GM12878 (cell line): ENCODE data around the gene CD2BP2. TPM values are rescaled to one million over a fixed set of nuclear protein-coding genes. Genes with fewer than 3 reads are reported as not detected.

Source experiments
- ATAC-seq: fragments of 200-7000 bp; cut with Tn5 transposase; 3 replicates; pipeline ENCODE4 v1.9.1; 2020; ENCODE audit warnings: mild to moderate bottlenecking, moderate library complexity
- BruUV-seq: library from RNA; stranded (reverse); fragments of 400-500 nt; replicated peaks from 2 replicates; lab custom pipeline; 2021; lab: Mats Ljungman, UMichigan
- CTCF ChIA-PET: fragments of 300-600 bp; sonication (Branson Sonifier 250); formaldehyde crosslinking; extraction: SDS; loops from one replicate; lab custom pipeline; 2021; ENCODE audit warnings: inconsistent platforms; lab: Yijun Ruan, JAX
- POLR2A ChIA-PET: fragments of 350-600 bp; formaldehyde crosslinking; extraction: SDS; loops from one replicate; lab custom pipeline; 2021; ENCODE audit warnings: inconsistent platforms; lab: Charles Lee
- RAD21 ChIA-PET: fragments of 300-600 bp; sonication (Branson Sonifier 250); formaldehyde crosslinking; loops from one replicate; lab custom pipeline; 2023; ENCODE audit warnings: antibody characterized with exemption; ENCODE audit not compliant: unreplicated experiment; lab: Charles Lee
- SMC1A ChIA-PET: fragments of 300-600 bp; sonication (Branson Sonifier 250); formaldehyde crosslinking; loops from one replicate; lab custom pipeline; 2023; ENCODE audit not compliant: unreplicated experiment, uncharacterized antibody; lab: Charles Lee
- DNase-seq: peaks from one replicate; pipeline ENCODE4 v3.0.0-alpha.2; 2011; ENCODE audit warnings: low read depth, low spot score
- FAIRE-seq: peaks from 3 replicates; lab custom pipeline; 2011; peaks lifted over from hg19 to GRCh38; lab: Jason Lieb, UNC
- H2AFZ ChIP-seq: 2 replicates; pipeline ENCODE4 v1.6.0; 2011; ENCODE audit warnings: low read depth, low read length, control low read depth; ENCODE audit not compliant: control insufficient read depth
- H3K27ac ChIP-seq: 2 replicates; pipeline ENCODE4 v1.5.1; 2011; ENCODE audit warnings: control low read depth; ENCODE audit not compliant: control insufficient read depth, insufficient read depth
- H3K27me3 ChIP-seq, 2 experiments: replicated peaks in 1 of 2; 2 replicates each; pipeline versions ENCODE4 v1.6.0 to v1.6.1; 2011; ENCODE audit warnings: low read length in 1 of 2; ENCODE audit not compliant: control insufficient read depth in 2 of 2, insufficient read depth in 2 of 2
- H3K36me3 ChIP-seq, 2 experiments: 2 replicates each; pipeline ENCODE4 v1.5.1; 2011; ENCODE audit warnings: low read length in 1 of 2; ENCODE audit not compliant: control insufficient read depth in 2 of 2, insufficient read depth in 2 of 2
- H3K4me1 ChIP-seq: 2 replicates; pipeline ENCODE4 v1.6.1; 2011; ENCODE audit warnings: mild to moderate bottlenecking, low read length, moderate library complexity, mixed read lengths; ENCODE audit not compliant: control insufficient read depth, insufficient read depth
- H3K4me2 ChIP-seq: 2 replicates; pipeline ENCODE4 v1.6.0; 2011; ENCODE audit warnings: control low read depth; ENCODE audit not compliant: control insufficient read depth, insufficient read depth
- H3K4me3 ChIP-seq: fragments of 200-600 bp; sonication (generic); 2 replicates; pipeline ENCODE4 v1.5.1; 2016
- H3K79me2 ChIP-seq: 2 replicates; pipeline ENCODE4 v1.6.0; 2011; ENCODE audit warnings: low read length; ENCODE audit not compliant: control insufficient read depth, insufficient read depth
- H3K9ac ChIP-seq: 2 replicates; pipeline ENCODE4 v1.8.0; 2011; ENCODE audit warnings: low read length, control low read depth, mixed read lengths; ENCODE audit not compliant: control insufficient read depth, insufficient read depth
- H3K9me3 ChIP-seq: replicated peaks from 3 replicates; pipeline ENCODE4 v1.5.1; 2011; ENCODE audit warnings: mild to moderate bottlenecking, low read length; ENCODE audit not compliant: control insufficient read depth, insufficient read depth
- H4K20me1 ChIP-seq: 2 replicates; pipeline ENCODE4 v1.6.0; 2011; ENCODE audit not compliant: control insufficient read depth, insufficient read depth
- CREM ChIP-seq: IDR thresholded peaks from 2 replicates; pipeline ENCODE4 v1.6.1; 2014; ENCODE audit warnings: antibody characterized with exemption, low read depth
- ESRRA ChIP-seq: IDR thresholded peaks from 2 replicates; pipeline ENCODE4 v1.6.1; 2012; ENCODE audit warnings: mild to moderate bottlenecking, low read length, improper control_type of control experiment
- EZH2 ChIP-seq: IDR thresholded peaks from 2 replicates; pipeline ENCODE4 v1.6.1; 2012; ENCODE audit warnings: low read depth, mild to moderate bottlenecking, control low read depth, inconsistent platforms, low read length, borderline replicate concordance; ENCODE audit not compliant: control insufficient read depth
- FOS ChIP-seq: IDR thresholded peaks from 3 replicates; pipeline ENCODE4 v1.6.1; 2011; ENCODE audit warnings: borderline replicate concordance; ENCODE audit not compliant: insufficient read length; ENCODE audit errors: extremely low read depth
- HDAC2 ChIP-seq: fragments of 200-600 bp; sonication (generic); IDR thresholded peaks from 2 replicates; pipeline ENCODE4 v1.6.1; 2017
- HDGF ChIP-seq: fragments of 450-650 bp; IDR thresholded peaks from 2 replicates; pipeline ENCODE4 v1.6.1; 2016; ENCODE audit warnings: antibody characterized with exemption
- MEF2A ChIP-seq: IDR thresholded peaks from 2 replicates; pipeline ENCODE4 v1.6.1; 2011; ENCODE audit warnings: low read depth, mild to moderate bottlenecking, low read length, moderate library complexity; ENCODE audit not compliant: insufficient read depth
- PML ChIP-seq: IDR thresholded peaks from 2 replicates; pipeline ENCODE4 v1.6.1; 2012; ENCODE audit warnings: low read length, inconsistent platforms
- RAD21 ChIP-seq: IDR thresholded peaks from 2 replicates; pipeline ENCODE4 v1.6.1; 2011; ENCODE audit warnings: mild to moderate bottlenecking, low read depth, low read length, moderate library complexity; ENCODE audit not compliant: insufficient read depth
- RUNX3 ChIP-seq: IDR thresholded peaks from 2 replicates; pipeline ENCODE4 v1.6.1; 2012; ENCODE audit warnings: low read length, inconsistent platforms
- SMAD1 ChIP-seq: fragments of 450-650 bp; IDR thresholded peaks from 2 replicates; pipeline ENCODE4 v1.6.1; 2018; ENCODE audit warnings: mild to moderate bottlenecking, low read depth; ENCODE audit not compliant: partially characterized antibody
- SP1 ChIP-seq: IDR thresholded peaks from one replicate; pipeline ENCODE4 v1.6.1; 2011; ENCODE audit warnings: low read depth, low read length
- TBL1XR1 ChIP-seq: IDR thresholded peaks from 2 replicates; pipeline ENCODE4 v1.6.1; 2012; ENCODE audit warnings: low read depth, low read length, improper control_type of control experiment
- WRNIP1 ChIP-seq: IDR thresholded peaks from 2 replicates; pipeline ENCODE4 v1.6.1; 2011; ENCODE audit warnings: low read depth, low read length, improper control_type of control experiment, borderline replicate concordance
- ZBED1 ChIP-seq: IDR thresholded peaks from 2 replicates; pipeline ENCODE4 v1.6.1; 2016; ENCODE audit warnings: borderline replicate concordance
- ZNF24 ChIP-seq: fragments of 450-650 bp; IDR thresholded peaks from 2 replicates; pipeline ENCODE4 v1.6.1; 2017; ENCODE audit warnings: antibody characterized with exemption, mild to moderate bottlenecking
- WGBS: methylation state at CpG from one replicate; pipeline ENCODE4 v1.1.6; 2016; ENCODE audit warnings: low lambda C conversion rate; ENCODE audit not compliant: insufficient replicate concordance, insufficient coverage; ENCODE audit errors: missing lambda C conversion rate; 5-methylcytosine and 5-hydroxymethylcytosine counted together
- in situ Hi-C: fragments of 300-500 bp; cut with MboI; formaldehyde crosslinking; loops from 9 replicates; pipeline ENCODE4 v1.14.3; 2018; ENCODE audit warnings: mixed read lengths
- intact Hi-C: fragments of 100-400 bp; cut with micrococcal nuclease; formaldehyde crosslinking; loops from one replicate; pipeline ENCODE4 v1.14.2; 2022; ENCODE audit not compliant: unreplicated experiment
- polyA plus RNA-seq, 11 experiments: library from polyadenylated mRNA; depleted of rRNA in 4 of 11; unstranded in 6 of 11; stranded (reverse) in 5 of 11; fragments of >200 nt; fragmentation: Nextera tagmentation in 4 of 11; fragmentation: Illumina TruSeq in 1 of 11; extraction: Ambion mirVana in 4 of 11; extraction: Trizol in 1 of 11; gene quantifications; 1 replicate in 1 of 11; 2 replicates in 10 of 11; pipeline versions ENCODE4 v1.2.1 to v1.2.3, GENCODE V29; 2011 to 2016; ENCODE audit warnings: inconsistent platforms in 2 of 11, missing spikeins in 2 of 11, low read depth in 1 of 11
- total RNA-seq, 4 experiments: library from RNA; depleted of rRNA in 3 of 4; stranded (reverse); fragments of >200 nt in 3 of 4; fragmentation: Illumina TruSeq in 1 of 4; extraction: Trizol in 1 of 4; gene quantifications; 2 replicates each; pipeline versions ENCODE4 v1.2.1 to v1.2.3, GENCODE V29; 2013 to 2021
- TF ChIP-seq, protein P1 (sequence below): fragments of 150-350 bp; IDR thresholded peaks from 2 replicates; pipeline ENCODE4 v1.6.1; 2016; ENCODE audit warnings: low read depth, low read length

CD2BP2 gene
- total and polyA plus RNA-seq, 10 of the 15 experiments (the other 5 are each of a cell fraction or from before 2014, with no cell fraction given), result 3.3 to 47.9 (median 31.8) TPM

DNA sequence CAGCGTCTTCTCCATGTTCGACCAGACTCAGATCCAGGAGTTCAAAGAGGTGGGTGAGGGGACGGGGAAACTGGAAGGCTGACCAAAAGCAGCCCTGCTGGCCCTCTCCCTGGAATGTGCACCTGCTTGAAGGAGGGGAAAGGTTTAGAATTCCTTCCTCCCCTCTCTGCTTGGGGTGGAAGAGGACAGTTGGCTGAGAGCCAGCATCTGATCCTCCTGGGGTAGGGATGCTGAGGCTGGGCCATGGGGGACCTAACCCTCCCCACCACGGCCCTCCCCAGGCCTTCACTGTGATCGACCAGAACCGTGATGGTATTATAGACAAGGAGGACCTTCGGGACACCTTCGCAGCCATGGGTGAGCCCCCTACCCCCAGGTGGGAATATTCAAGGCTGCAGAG is 20.8 kb upstream of the CD2BP2 start:
- intact Hi-C loops, result no loop called here
- Histone ChIP-seq H3K36me3 (peaks cover 0 to 4% of the 10 kb centered on the region in 2 experiments; a peak in 2 of 4 replicates), H3K79me2 (peaks cover 10% of the 10 kb centered on the region), H3K27ac (no peak overlapping the region), H3K4me3 (no peak overlapping the region), H3K9ac (no peak overlapping the region), H3K4me1 (peaks cover 24% of the 10 kb centered on the region), H3K4me2 (no peak overlapping the region), H4K20me1 (no peaks in the 10 kb centered on the region), H3K9me3 (no peaks in the 10 kb centered on the region), H3K27me3 (no peaks in the 10 kb centered on the region), H2AFZ (no peak overlapping the region)
- DNase-seq (no peak), FAIRE-seq (no peak), ATAC-seq (no peak)
- no TSS peak for BruUV-seq
- RAD21 ChIA-PET, result no interaction called here
- in situ Hi-C loops, result no loop called here
- WGBS, result 91% methylated on average over 8 of the region's 8 CpGs
- POLR2A ChIA-PET, result no interaction called here
- TF ChIP-seq RUNX3 (no peak), RAD21 (no peak), PML (no peak), TBL1XR1 (no peak), SMAD1 (no peak), WRNIP1 (no peak), MEF2A (no peak), ZNF24 (no peak), CREM (no peak), HDAC2 (no peak), ESRRA (no peak), EZH2 (no peak), ZBED1 (no peak), SP1 (no peak), HDGF (no peak), FOS (no peak)
- TF ChIP-seq, protein P1, sequence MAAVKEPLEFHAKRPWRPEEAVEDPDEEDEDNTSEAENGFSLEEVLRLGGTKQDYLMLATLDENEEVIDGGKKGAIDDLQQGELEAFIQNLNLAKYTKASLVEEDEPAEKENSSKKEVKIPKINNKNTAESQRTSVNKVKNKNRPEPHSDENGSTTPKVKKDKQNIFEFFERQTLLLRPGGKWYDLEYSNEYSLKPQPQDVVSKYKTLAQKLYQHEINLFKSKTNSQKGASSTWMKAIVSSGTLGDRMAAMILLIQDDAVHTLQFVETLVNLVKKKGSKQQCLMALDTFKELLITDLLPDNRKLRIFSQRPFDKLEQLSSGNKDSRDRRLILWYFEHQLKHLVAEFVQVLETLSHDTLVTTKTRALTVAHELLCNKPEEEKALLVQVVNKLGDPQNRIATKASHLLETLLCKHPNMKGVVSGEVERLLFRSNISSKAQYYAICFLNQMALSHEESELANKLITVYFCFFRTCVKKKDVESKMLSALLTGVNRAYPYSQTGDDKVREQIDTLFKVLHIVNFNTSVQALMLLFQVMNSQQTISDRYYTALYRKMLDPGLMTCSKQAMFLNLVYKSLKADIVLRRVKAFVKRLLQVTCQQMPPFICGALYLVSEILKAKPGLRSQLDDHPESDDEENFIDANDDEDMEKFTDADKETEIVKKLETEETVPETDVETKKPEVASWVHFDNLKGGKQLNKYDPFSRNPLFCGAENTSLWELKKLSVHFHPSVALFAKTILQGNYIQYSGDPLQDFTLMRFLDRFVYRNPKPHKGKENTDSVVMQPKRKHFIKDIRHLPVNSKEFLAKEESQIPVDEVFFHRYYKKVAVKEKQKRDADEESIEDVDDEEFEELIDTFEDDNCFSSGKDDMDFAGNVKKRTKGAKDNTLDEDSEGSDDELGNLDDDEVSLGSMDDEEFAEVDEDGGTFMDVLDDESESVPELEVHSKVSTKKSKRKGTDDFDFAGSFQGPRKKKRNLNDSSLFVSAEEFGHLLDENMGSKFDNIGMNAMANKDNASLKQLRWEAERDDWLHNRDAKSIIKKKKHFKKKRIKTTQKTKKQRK, result no peak
- CTCF ChIA-PET, result no interaction called here
- SMC1A ChIA-PET, result no interaction called here
